Rectal smooth muscle tissue (tissue), 1 donor: ENCODE measurements around the gene PRICKLE1.

ENCODE experiments used
- H3K27ac ChIP-seq: one replicate; pipeline ENCODE4 v1.7.0; 2013; ENCODE audit warnings: low read depth, low read length, inconsistent platforms
- H3K27me3 ChIP-seq: one replicate; pipeline ENCODE4 v1.7.0; 2013; ENCODE audit warnings: low read length; ENCODE audit not compliant: control insufficient read depth, insufficient read depth
- H3K36me3 ChIP-seq: one replicate; pipeline ENCODE4 v1.7.0; 2013; ENCODE audit warnings: low read length; ENCODE audit not compliant: control insufficient read depth, insufficient read depth
- H3K4me1 ChIP-seq: one replicate; pipeline ENCODE4 v1.7.0; 2013; ENCODE audit warnings: low read length; ENCODE audit not compliant: control insufficient read depth, insufficient read depth
- H3K4me3 ChIP-seq: one replicate; pipeline ENCODE4 v1.7.0; 2013; ENCODE audit warnings: low read length
- H3K9ac ChIP-seq: one replicate; pipeline ENCODE4 v1.7.0; 2013; ENCODE audit warnings: low read length

The PRICKLE1 gene

GRCh38 chr12:42421844-42422779 lies 167.4 kb downstream of the PRICKLE1 start:
- Histone ChIP-seq H3K4me1 (no peaks in the 10 kb centered on the region), H3K9ac (no peak overlapping the region), H3K27me3 (no peaks in the 10 kb centered on the region), H3K36me3 (no peaks in the 10 kb centered on the region), H3K4me3 (no peak overlapping the region), H3K27ac (no peak overlapping the region)

GRCh38 chr12:42420395-42420794 lies 169.2 kb downstream of the PRICKLE1 start:
- Histone ChIP-seq H3K9ac (no peak overlapping the region), H3K27ac (no peak overlapping the region), H3K4me1 (no peaks in the 10 kb centered on the region), H3K4me3 (no peak overlapping the region), H3K27me3 (no peaks in the 10 kb centered on the region), H3K36me3 (no peaks in the 10 kb centered on the region)

GRCh38 chr12:42410340-42410739 lies 179.2 kb downstream of the PRICKLE1 start:
- H3K27ac ChIP-seq: no peak overlapping the region
- no peak overlapping the region for H3K9ac ChIP-seq
- no peaks in the 10 kb centered on the region for H3K27me3 ChIP-seq
- H3K4me3 ChIP-seq: no peak overlapping the region
- H3K4me1 ChIP-seq: no peaks in the 10 kb centered on the region
- H3K36me3 ChIP-seq: no peaks in the 10 kb centered on the region

- H3K27me3 ChIP-seq: no peaks in the 10 kb centered on the region
- H3K9ac ChIP-seq: no peak overlapping the region
- H3K4me1 ChIP-seq: no peaks in the 10 kb centered on the region
- no peaks in the 10 kb centered on the region for H3K36me3 ChIP-seq
- no peak overlapping the region for H3K27ac ChIP-seq
- H3K4me3 ChIP-seq: no peak overlapping the region
Measured at GRCh38 chr12:42409471-42409870, 180.1 kb downstream of the PRICKLE1 start.

DNA sequence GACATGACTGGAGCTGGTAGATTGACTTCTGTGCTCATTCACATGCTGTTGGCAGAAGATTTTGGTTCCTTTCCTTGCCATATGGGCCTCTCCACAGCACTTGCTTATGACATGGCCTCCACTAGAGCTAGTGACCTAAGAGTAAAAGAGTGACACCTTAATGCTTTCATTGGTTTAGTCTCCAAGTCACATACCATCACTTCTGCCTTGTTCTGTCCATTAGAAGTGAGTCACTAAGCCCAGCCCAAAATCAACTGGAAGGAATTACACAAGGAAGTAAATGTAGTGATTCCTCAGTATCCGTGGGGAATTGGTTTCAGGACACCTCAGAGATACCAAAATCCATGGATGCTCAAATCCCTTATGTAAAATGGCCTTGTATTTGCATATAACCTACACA lies 182.2 kb downstream of the PRICKLE1 start:
- Histone ChIP-seq H3K27me3 (no peaks in the 10 kb centered on the region), H3K9ac (no peak overlapping the region), H3K4me3 (no peak overlapping the region), H3K36me3 (no peaks in the 10 kb centered on the region), H3K4me1 (no peaks in the 10 kb centered on the region), H3K27ac (no peak overlapping the region)
